ENCODE measurements around the gene SH3RF3. TPM values are rescaled to one million over a fixed set of nuclear protein-coding genes. Genes with fewer than 3 reads are reported as not detected.

The SH3RF3 gene
- total and polyA plus RNA-seq, 10 of the 15 experiments (the other 5 are each of a cell fraction or from before 2014, with no cell fraction given): 0.08 to 8.8 (median 2.3) TPM

GRCh38 chr2:109352898-109353689, 224.1 kb downstream of the SH3RF3 start:
- no TSS peak for BruUV-seq (replicated peaks)
- intact Hi-C loops (cut with micrococcal nuclease; ENCODE audit: unreplicated experiment): no loop called here
- ChIA-PET POLR2A (no interaction called here), SMC1A (ENCODE audit: uncharacterized antibody, unreplicated experiment) (no interaction called here), RAD21 (ENCODE audit: unreplicated experiment) (interaction anchor here (0.6 kb wide), 1 partner anchor 332 kb away, joined by 5 read pairs; no protein-coding TSS in a partner anchor), CTCF (interaction anchor here (1.5 to 1.7 kb wide), 2 partner anchors 14 to 157 kb away, joined by 4 to 5 read pairs; no protein-coding TSS in a partner anchor)
- in situ Hi-C loops (cut with MboI): no loop called here
- H3K9me3 ChIP-seq (replicated peaks; ENCODE audit: control insufficient read depth, insufficient read depth, low read length): no peaks in the 10 kb centered on the region; the same call in 2 of the 3 replicates
- 0 out of 2 replicates have a peak, but pooled peaks cover 3% of the 10 kb centered on the region for H3K4me1 ChIP-seq (ENCODE audit: control insufficient read depth, insufficient read depth, low read length)
- no peak overlapping the region for H3K4me2 ChIP-seq (ENCODE audit: control insufficient read depth, insufficient read depth)
- H3K4me3 ChIP-seq: no peak overlapping the region
- TF ChIP-seq CEBPZ (IDR thresholded peaks at IDR 0.05; ENCODE audit: low read depth, low read length) (no peak), MTA3 (IDR thresholded peaks at IDR 0.05; ENCODE audit: borderline replicate concordance, low read length) (no peak), NR2F1 (conservative IDR thresholded peaks at IDR 0.05) (no peak), ATF7 (IDR thresholded peaks at IDR 0.05; ENCODE audit: low read depth) (no peak), ZBTB4 (CRISPR knock-in tag; IDR thresholded peaks at IDR 0.05) (no peak), BRCA1 (IDR thresholded peaks at IDR 0.05; ENCODE audit: low read depth, low read length) (no peak), TCF3 (IDR thresholded peaks at IDR 0.05; ENCODE audit: borderline replicate concordance, insufficient read depth, low read depth, low read length) (no peak), SP1 (IDR thresholded peaks at IDR 0.05; ENCODE audit: low read depth, low read length) (no peak), CTCF (IDR thresholded peaks at IDR 0.05 in 2 of 3, conservative IDR thresholded peaks at IDR 0.05 in 1 of 3; ENCODE audit: control insufficient read depth in 2 of 3, extremely low read depth in 1 of 3, insufficient read depth in 1 of 3, low read depth in 3 of 3, low read length in 3 of 3) (no peak), ZNF24 (IDR thresholded peaks at IDR 0.05) (no peak)
- no peak overlapping the region for H3K27ac ChIP-seq (ENCODE audit: control insufficient read depth, insufficient read depth)
- H3K79me2 ChIP-seq (ENCODE audit: control insufficient read depth, insufficient read depth, low read length): no peaks in the 10 kb centered on the region
- H4K20me1 ChIP-seq (ENCODE audit: control insufficient read depth, insufficient read depth): no peaks in the 10 kb centered on the region
- no peak overlapping the region for H2AFZ ChIP-seq (ENCODE audit: control insufficient read depth, low read depth, low read length)
- H3K9ac ChIP-seq (ENCODE audit: control insufficient read depth, insufficient read depth, low read length): no peak overlapping the region
- no peaks in the 10 kb centered on the region for H3K36me3 ChIP-seq (ENCODE audit: control insufficient read depth in 2 of 2, insufficient read depth in 2 of 2, low read length in 1 of 2)
- WGBS (ENCODE audit: insufficient coverage, insufficient replicate concordance, low lambda C conversion rate, missing lambda C conversion rate): 8% methylated on average over 14 of the region's 14 CpGs
- no peaks in the 10 kb centered on the region for H3K27me3 ChIP-seq (replicated peaks in 1 of 2; ENCODE audit: control insufficient read depth in 2 of 2, insufficient read depth in 2 of 2, low read length in 1 of 2)
- FAIRE-seq (no peak), DNase-seq (ENCODE audit: low read depth, low spot score) (no peak), ATAC-seq (no peak)

Data from GM12878 (cell line).